ENCODE measurements around the gene OR6Q1. TPM values are rescaled to one million over a fixed set of nuclear protein-coding genes. Genes with fewer than 3 reads are reported as not detected.

The OR6Q1 gene
- total RNA-seq, 1 experiment from 2014 or later, result not detected

DNA sequence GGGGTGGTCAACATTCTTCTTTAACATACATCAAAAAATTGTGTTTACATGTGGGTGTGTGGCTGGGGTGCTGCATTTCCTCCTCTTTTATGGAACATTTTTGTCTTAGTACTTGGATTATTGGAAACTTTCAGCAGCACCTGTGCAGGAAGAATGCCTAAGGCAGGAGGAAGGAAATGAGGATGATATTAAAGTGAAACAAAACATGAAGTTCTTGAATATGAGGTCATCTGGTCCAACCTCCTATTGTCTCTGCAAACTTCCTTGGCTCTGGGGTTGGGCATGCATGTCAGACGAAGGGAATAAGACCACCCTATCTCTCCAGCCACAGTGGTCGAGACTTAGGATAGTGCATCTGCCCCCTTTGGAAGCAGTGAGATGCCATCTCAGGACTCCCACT is 27.7 kb upstream of the OR6Q1 start (continued):
- TF ChIP-seq, protein P1, sequence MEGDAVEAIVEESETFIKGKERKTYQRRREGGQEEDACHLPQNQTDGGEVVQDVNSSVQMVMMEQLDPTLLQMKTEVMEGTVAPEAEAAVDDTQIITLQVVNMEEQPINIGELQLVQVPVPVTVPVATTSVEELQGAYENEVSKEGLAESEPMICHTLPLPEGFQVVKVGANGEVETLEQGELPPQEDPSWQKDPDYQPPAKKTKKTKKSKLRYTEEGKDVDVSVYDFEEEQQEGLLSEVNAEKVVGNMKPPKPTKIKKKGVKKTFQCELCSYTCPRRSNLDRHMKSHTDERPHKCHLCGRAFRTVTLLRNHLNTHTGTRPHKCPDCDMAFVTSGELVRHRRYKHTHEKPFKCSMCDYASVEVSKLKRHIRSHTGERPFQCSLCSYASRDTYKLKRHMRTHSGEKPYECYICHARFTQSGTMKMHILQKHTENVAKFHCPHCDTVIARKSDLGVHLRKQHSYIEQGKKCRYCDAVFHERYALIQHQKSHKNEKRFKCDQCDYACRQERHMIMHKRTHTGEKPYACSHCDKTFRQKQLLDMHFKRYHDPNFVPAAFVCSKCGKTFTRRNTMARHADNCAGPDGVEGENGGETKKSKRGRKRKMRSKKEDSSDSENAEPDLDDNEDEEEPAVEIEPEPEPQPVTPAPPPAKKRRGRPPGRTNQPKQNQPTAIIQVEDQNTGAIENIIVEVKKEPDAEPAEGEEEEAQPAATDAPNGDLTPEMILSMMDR (IDR thresholded peaks at IDR 0.05), result no peak

DNA sequence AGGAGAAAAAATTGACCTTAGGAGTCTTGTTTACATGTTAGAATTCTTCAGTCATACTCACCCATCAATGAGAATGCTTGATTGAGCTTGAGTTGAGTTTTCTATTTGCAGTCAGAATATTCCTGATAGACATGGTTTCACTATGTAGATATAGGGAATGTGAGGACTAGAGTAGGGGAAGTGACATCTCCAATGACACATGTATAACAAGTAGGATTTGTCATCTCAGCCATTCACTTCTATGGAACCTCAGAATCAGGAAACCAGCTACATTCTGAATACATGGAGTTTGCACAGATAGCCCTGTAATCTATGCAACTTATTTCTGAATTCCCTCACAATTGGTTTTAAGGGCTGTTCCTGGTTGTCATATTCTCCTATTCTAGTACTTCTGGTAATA is 27.2 kb upstream of the OR6Q1 start:
- Mint-ChIP-seq H3K4me1 (peaks cover 11% of the 10 kb centered on the region), H3K4me3 (no peak overlapping the region), H3K9me3 (peaks cover 12% of the 10 kb centered on the region), H3K27me3 (ENCODE audit: low read depth) (no peaks in the 10 kb centered on the region; the same call in 1 of the 2 replicates), H3K27ac (no peak overlapping the region), H3K36me3 (peaks cover 7% of the 10 kb centered on the region)
- CTCF ChIA-PET, result interaction anchor here (1.0 kb wide), 1 partner anchor 282 kb away, joined by 3 read pairs; no protein-coding TSS in a partner anchor
- DNase-seq (ENCODE audit: low spot score) (no peak), ATAC-seq (no peak)
- POLR2A ChIA-PET, result no interaction called here
- TF ChIP-seq RORB (CRISPR knock-in tag; IDR thresholded peaks at IDR 0.05) (no peak), NFATC4 (CRISPR knock-in tag; IDR thresholded peaks at IDR 0.05) (no peak), TEAD4 (CRISPR knock-in tag; IDR thresholded peaks at IDR 0.05) (no peak), CREM (CRISPR knock-in tag; IDR thresholded peaks at IDR 0.05) (no peak), PRRX2 (CRISPR knock-in tag; IDR thresholded peaks at IDR 0.05) (no peak), ZNF317 (CRISPR knock-in tag; IDR thresholded peaks at IDR 0.05; ENCODE audit: borderline replicate concordance, low read depth) (no peak)
- TF ChIP-seq, protein P2, sequence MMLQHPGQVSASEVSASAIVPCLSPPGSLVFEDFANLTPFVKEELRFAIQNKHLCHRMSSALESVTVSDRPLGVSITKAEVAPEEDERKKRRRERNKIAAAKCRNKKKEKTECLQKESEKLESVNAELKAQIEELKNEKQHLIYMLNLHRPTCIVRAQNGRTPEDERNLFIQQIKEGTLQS (CRISPR knock-in tag; conservative IDR thresholded peaks at IDR 0.05), result no peak
- TF ChIP-seq, protein P3, sequence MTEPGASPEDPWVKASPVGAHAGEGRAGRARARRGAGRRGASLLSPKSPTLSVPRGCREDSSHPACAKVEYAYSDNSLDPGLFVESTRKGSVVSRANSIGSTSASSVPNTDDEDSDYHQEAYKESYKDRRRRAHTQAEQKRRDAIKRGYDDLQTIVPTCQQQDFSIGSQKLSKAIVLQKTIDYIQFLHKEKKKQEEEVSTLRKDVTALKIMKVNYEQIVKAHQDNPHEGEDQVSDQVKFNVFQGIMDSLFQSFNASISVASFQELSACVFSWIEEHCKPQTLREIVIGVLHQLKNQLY (CRISPR knock-in tag; IDR thresholded peaks at IDR 0.05), result no peak

DNA sequence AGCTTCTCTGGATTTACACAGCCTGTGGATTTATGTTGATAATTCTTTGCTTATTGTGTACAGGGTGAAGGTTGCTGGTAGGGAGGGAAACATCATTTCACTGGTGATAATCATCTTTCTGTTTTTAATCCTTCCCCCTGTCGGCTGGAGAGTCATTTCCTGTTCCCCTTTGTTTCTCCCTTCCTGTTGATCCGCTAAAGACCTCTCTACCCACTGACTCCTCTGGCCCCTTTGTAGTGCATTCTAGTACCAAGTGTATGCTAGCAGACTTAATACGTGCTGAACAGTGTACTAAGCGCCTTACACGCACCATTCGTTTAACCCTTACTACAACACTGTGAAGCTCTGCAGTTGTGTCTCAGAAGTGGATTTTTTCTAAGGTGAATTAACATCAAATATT is 26.1 kb upstream of the OR6Q1 start:
- Mint-ChIP-seq H3K27me3 (ENCODE audit: low read depth) (no peaks in the 10 kb centered on the region; the same call in 1 of the 2 replicates), H3K36me3 (peaks cover 7% of the 10 kb centered on the region), H3K27ac (no peak overlapping the region), H3K9me3 (peaks cover 16% of the 10 kb centered on the region), H3K4me1 (peaks cover 10% of the 10 kb centered on the region), H3K4me3 (no peak overlapping the region)
- ATAC-seq (peak; percentile 22; the same call in 1 of the 2 replicates), DNase-seq (ENCODE audit: low spot score) (no peak)
- POLR2A ChIA-PET, result no interaction called here
- CTCF ChIA-PET, result no interaction called here
- no peak for TF ChIP-seq ZNF263 (CRISPR knock-in tag; IDR thresholded peaks at IDR 0.05; ENCODE audit: low read depth)

DNA sequence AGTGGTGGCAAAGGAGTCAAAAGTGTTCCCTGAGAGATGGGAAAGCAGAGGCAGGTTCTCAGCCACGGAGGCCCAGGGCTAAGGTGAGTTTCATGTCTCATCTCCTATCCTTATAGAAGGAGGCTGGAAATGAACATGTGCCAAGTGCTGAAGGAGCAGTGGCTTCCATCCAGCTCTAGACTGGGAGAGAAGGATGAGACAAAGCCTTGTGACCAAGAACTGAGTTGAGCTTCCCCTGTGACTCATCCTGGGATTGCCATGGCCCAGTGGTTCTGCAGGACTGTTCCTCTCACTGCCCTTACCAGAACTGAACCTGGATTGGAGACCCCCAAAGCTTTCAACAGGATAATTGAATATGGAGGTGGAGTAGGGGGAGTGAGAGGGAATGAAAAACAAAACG is 23.8 kb upstream of the OR6Q1 start:
- Mint-ChIP-seq H3K4me3 (no peak overlapping the region), H3K4me1 (peaks cover 6% of the 10 kb centered on the region), H3K9me3 (0 out of 2 replicates have a peak, but pooled peaks cover 4% of the 10 kb centered on the region), H3K36me3 (no peaks in the 10 kb centered on the region), H3K27ac (no peak overlapping the region), H3K27me3 (ENCODE audit: low read depth) (no peaks in the 10 kb centered on the region; the same call in 1 of the 2 replicates)
- no peak for DNase-seq (ENCODE audit: low spot score)
- TF ChIP-seq ZNF671 (CRISPR knock-in tag; IDR thresholded peaks at IDR 0.05) (no peak), CREB1 (CRISPR knock-in tag; IDR thresholded peaks at IDR 0.05) (no peak), FOXK1 (CRISPR knock-in tag; IDR thresholded peaks at IDR 0.05) (no peak)
- ChIA-PET CTCF (no interaction called here), POLR2A (no interaction called here)
- no peak for ATAC-seq

DNA sequence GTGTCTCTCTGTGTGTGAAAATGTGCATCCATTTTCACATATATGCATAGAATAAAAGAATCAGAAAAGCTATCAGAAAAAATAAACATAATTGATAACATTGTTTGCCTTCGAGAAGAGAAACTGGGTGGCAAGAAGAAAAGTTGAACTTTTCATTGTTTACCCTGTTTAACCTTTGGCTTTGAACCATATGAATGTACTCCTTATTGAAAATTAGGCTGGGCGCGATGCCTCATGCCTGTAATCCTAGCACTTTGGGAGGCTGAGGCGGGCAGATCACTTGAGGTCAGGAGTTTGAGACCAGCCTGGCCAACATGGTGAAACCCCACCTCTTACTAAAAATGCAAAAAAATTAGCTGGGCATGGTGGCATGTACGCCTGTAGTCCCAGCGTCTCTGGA is 19.0 kb upstream of the OR6Q1 start:
- CTCF ChIA-PET, result no interaction called here

More for the DNA sequence above, 19.0 kb upstream of the OR6Q1 start:
- Mint-ChIP-seq H3K9me3 (0 out of 2 replicates have a peak, but pooled peaks cover 4% of the 10 kb centered on the region), H3K36me3 (no peaks in the 10 kb centered on the region), H3K4me1 (no peaks in the 10 kb centered on the region), H3K27me3 (ENCODE audit: low read depth) (no peaks in the 10 kb centered on the region), H3K27ac (no peak overlapping the region), H3K4me3 (no peak overlapping the region)
- ATAC-seq, result no peak
- no peak for DNase-seq (ENCODE audit: low spot score)
- POLR2A ChIA-PET, result no interaction called here
- TF ChIP-seq ELF4 (CRISPR knock-in tag; IDR thresholded peaks at IDR 0.05; ENCODE audit: low read depth), result no peak

Data from WTC11 (cell line).